Cardiac fibroblast (primary cell): Measurements from ENCODE around the gene HPSE.
A peak's percentile ranks its signal among the peaks of the same experiment; 100 is the strongest.

ENCODE experiments used
- DNase-seq, 2 donors: peaks; one replicate each; pipeline versions ENCODE4 v3.0.0 to v3.0.0-alpha.2; 2010; ENCODE audit warnings: low read depth in 2 of 2
- H3K4me3 ChIP-seq, 2 donors: replicated peaks in 1 of 2; 1 replicate in 1 of 2; 2 replicates in 1 of 2; pipeline ENCODE4 v1.5.1; 2011; ENCODE audit warnings: low read depth in 2 of 2, low read length in 2 of 2, mild to moderate bottlenecking in 2 of 2, moderate library complexity in 1 of 2
- CTCF ChIP-seq: IDR thresholded peaks from one replicate; pipeline ENCODE4 v1.5.1; 2011; ENCODE audit warnings: low read depth, mild to moderate bottlenecking, low read length, inconsistent platforms

HPSE gene

GRCh38 chr4:83251447-83251830 is 83.2 kb downstream of the HPSE start:
- no peak overlapping the region for H3K4me3 ChIP-seq
- DNase-seq, result peak in 1 of 2 donors; percentile 22
- TF ChIP-seq CTCF, result no peak

DNA sequence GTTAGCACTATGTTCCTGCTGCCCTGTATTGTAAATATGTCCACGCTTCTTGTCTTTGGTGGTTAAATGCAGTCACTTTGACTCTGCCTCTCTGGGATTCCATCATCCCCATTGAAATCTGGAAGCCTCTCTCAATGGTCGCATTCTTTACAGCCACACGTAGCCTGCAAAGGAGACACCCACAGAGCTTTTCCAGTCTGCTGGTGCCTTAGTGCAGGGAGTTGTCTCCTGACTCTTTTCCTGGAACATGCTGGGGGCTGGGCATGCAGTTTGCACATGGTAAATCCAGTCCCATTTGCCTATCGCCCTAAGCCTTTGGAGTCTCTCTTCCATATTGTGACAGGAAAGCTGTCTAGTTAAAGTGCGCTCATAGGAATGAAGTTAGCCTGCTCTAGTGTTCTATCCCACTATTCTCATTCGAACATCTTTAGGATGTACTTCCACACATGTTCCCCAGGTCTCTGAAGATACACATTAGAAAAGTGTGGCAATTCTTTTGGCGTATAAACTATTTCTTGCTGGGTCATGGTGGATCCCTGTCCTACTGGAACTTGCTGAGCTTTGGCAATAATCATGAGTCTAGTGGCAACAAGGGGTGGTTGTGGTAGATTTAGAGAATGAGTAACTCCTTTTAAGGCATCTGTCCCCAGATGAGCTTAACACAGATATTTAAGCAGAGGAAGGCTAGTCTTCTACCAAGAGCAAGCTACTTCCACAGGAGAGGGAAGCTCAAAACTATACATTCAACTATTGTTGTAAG is 83.8 kb downstream of the HPSE start:
- peak in 1 of 2 donors; percentile 35 for DNase-seq
- TF ChIP-seq CTCF, result no peak
- H3K4me3 ChIP-seq, result no peak overlapping the region

- no peak overlapping the region for H3K4me3 ChIP-seq
- no peak for DNase-seq
- TF ChIP-seq CTCF, result no peak
These were observed 86.2 kb downstream of the HPSE start for GRCh38 chr4:83248486-83248885.

DNA sequence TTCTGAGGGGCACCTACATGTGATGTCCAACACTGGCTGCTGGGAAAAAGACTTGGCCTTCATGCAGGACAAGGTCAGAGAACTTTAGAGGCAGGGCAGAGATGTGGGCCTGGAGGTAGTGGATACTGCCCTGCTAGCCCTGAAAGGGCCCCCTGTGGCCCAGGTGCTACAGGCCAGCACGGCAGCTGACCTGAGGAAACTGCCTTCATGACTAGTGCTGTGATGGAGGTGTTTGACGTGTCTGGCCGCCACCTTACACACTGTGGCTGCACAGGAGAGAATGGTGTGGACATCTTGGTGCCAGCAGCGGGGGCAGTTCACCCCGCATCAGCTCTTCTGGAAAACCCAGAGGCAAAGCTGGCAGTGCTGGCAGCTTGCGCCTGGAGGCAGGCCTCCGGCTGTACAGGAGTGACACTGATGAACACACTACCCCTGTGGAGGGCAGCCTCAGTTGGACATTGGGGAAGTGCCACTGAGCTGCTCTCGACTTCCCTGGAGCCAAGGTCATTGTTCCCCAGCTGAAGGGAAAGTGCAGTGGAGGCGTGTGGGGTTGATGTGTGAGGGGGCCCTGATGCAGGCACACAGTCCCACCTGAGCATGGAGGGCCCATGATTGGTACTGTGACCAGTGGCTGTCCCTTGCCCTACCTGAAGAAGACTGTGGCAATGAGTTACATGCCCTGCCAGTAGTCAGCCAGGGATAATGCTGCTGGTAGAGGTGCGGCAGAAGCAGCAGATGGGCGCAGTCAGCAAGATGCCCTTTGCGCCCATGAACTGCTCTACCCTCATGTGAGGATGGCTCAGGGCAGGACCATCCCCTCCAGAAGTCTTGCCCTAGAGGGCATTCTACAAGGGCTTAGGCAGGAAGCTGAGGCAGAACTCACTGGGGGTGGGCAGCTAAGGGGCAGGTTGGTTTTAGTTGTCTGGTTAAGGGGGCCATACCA is 87.0 kb downstream of the HPSE start:
- no peak for DNase-seq
- TF ChIP-seq CTCF, result no peak
- H3K4me3 ChIP-seq, result no peak overlapping the region
